DOHH2 (cell line): ENCODE measurements around the gene MGLL.

ENCODE experiments used
- H3F3A ChIP-seq: fragments of 200-600 bp; sonication (generic), shearing (Covaris generic); 2 replicates; pipeline ENCODE4 v1.6.0; 2016; ENCODE audit warnings: antibody characterized with exemption, mild to moderate bottlenecking; ENCODE audit not compliant: control insufficient read depth, insufficient read depth
- H3K27ac ChIP-seq: fragments of 200-600 bp; sonication (generic); 2 replicates; pipeline ENCODE4 v1.5.1; 2014; ENCODE audit warnings: low read depth, mild to moderate bottlenecking, low read length, moderate library complexity
- H3K27me3 ChIP-seq: fragments of 200-600 bp; sonication (generic); 2 replicates; pipeline ENCODE4 v1.6.1; 2014; ENCODE audit warnings: mild to moderate bottlenecking, low read length, mixed read lengths; ENCODE audit not compliant: control insufficient read depth
- H3K36me3 ChIP-seq: fragments of 200-600 bp; sonication (generic); 2 replicates; pipeline ENCODE4 v1.6.1; 2014; ENCODE audit warnings: mild to moderate bottlenecking, low read length, moderate library complexity, mixed read lengths; ENCODE audit not compliant: control insufficient read depth
- H3K4me1 ChIP-seq: fragments of 200-600 bp; sonication (generic); 2 replicates; pipeline ENCODE4 v1.6.1; 2014; ENCODE audit warnings: mild to moderate bottlenecking, low read length, mixed read lengths; ENCODE audit not compliant: control insufficient read depth
- H3K4me2 ChIP-seq: fragments of 200-600 bp; sonication (generic); 2 replicates; pipeline ENCODE4 v1.6.0; 2014; ENCODE audit warnings: mild to moderate bottlenecking, low read length, moderate library complexity
- H3K4me3 ChIP-seq: fragments of 200-600 bp; sonication (generic); 2 replicates; pipeline ENCODE4 v1.5.1; 2014; ENCODE audit warnings: mild to moderate bottlenecking, low read length, mixed read lengths
- H3K79me2 ChIP-seq: fragments of 200-600 bp; sonication (generic); 2 replicates; pipeline ENCODE4 v1.6.1; 2014; ENCODE audit warnings: mild to moderate bottlenecking, low read length, mixed read lengths; ENCODE audit not compliant: control insufficient read depth
- H3K9me2 ChIP-seq: fragments of 200-600 bp; sonication (generic); replicated peaks from 2 replicates; pipeline ENCODE4 v1.6.1; 2014; ENCODE audit warnings: mild to moderate bottlenecking, low read length, mixed read lengths; ENCODE audit not compliant: control insufficient read depth
- H3K9me3 ChIP-seq: fragments of 200-600 bp; sonication (generic); 2 replicates; pipeline ENCODE4 v1.6.1; 2014; ENCODE audit warnings: antibody characterized with exemption, low read length, mixed read lengths; ENCODE audit not compliant: control insufficient read depth, insufficient read depth
- H4K20me1 ChIP-seq: fragments of 200-600 bp; sonication (generic); 2 replicates; pipeline ENCODE4 v1.6.0; 2014; ENCODE audit warnings: low read depth, mild to moderate bottlenecking, antibody characterized with exemption, low read length, moderate library complexity; ENCODE audit not compliant: control insufficient read depth, insufficient read depth
- EZH2phosphoT487 ChIP-seq: fragments of 200-600 bp; sonication (generic); IDR thresholded peaks from 2 replicates; pipeline ENCODE4 v1.6.1; 2017; ENCODE audit warnings: borderline replicate concordance, mild to moderate bottlenecking, antibody characterized with exemption, low read length, moderate library complexity, mixed read lengths
- TF ChIP-seq, protein P1 (sequence below): fragments of 200-600 bp; sonication (generic); IDR thresholded peaks from one replicate; pipeline ENCODE4 v1.5.1; 2014; ENCODE audit warnings: antibody characterized with exemption, mild to moderate bottlenecking, low read depth, low read length; ENCODE audit not compliant: poor library complexity, severe bottlenecking

The MGLL gene

DNA sequence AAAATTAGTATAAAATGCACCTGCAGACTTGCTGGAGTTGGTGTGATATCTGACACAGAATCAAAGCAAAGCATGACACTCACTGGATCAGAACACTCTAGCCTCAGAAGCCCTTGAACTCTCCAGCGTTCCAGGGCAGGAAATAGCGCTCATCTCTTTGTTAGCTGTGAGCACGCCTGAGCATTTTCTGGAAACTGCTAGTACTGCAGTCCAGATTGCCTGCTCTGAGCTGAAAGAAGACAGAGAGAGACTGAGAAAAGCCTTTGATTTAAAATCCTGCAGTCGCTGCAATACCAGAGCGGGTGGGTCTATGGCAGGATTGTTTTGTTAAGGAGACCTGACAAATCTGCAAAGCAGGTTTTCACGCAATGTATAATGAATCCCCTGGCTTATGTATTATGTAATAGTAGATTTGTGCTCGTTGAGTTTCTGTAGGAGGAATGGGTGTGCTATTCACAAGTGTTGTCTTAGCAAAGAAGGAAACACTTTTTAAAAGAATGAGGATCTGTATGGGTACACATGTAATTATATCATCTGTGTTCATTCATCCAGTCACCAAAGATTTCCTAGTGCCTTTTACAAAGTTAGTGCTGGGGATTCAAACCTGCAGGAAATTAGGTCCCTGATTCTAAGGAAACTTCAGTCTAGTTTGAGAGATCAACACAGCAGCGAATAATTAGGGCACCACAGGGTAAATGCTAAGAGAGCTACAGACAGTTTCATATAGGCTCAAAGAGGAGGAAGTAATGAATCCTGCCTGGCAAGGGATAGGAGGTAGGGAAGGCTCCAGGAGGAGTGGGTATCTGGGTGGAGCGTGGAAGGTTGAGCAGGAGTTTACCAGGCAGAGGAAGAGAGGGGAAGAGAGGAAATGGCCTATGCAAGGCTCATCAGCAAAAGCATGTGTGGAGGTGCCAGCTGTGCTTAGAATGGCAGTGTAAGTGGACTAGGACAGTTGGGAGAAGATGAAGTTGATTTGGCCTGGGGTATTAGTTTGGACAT lies 26.1 kb upstream of the MGLL start:
- Histone ChIP-seq H3K36me3 (no peaks in the 10 kb centered on the region), H3K27ac (no peak overlapping the region), H4K20me1 (no peaks in the 10 kb centered on the region), H3F3A (no peaks in the 10 kb centered on the region), H3K4me3 (no peak overlapping the region), H3K9me3 (no peaks in the 10 kb centered on the region), H3K9me2 (no peaks in the 10 kb centered on the region), H3K4me2 (no peak overlapping the region), H3K79me2 (no peaks in the 10 kb centered on the region), H3K27me3 (no peaks in the 10 kb centered on the region), H3K4me1 (peaks cover 13% of the 10 kb centered on the region)
- TF ChIP-seq, protein P1, sequence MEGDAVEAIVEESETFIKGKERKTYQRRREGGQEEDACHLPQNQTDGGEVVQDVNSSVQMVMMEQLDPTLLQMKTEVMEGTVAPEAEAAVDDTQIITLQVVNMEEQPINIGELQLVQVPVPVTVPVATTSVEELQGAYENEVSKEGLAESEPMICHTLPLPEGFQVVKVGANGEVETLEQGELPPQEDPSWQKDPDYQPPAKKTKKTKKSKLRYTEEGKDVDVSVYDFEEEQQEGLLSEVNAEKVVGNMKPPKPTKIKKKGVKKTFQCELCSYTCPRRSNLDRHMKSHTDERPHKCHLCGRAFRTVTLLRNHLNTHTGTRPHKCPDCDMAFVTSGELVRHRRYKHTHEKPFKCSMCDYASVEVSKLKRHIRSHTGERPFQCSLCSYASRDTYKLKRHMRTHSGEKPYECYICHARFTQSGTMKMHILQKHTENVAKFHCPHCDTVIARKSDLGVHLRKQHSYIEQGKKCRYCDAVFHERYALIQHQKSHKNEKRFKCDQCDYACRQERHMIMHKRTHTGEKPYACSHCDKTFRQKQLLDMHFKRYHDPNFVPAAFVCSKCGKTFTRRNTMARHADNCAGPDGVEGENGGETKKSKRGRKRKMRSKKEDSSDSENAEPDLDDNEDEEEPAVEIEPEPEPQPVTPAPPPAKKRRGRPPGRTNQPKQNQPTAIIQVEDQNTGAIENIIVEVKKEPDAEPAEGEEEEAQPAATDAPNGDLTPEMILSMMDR: no peak
- no peak for TF ChIP-seq EZH2phosphoT487

DNA sequence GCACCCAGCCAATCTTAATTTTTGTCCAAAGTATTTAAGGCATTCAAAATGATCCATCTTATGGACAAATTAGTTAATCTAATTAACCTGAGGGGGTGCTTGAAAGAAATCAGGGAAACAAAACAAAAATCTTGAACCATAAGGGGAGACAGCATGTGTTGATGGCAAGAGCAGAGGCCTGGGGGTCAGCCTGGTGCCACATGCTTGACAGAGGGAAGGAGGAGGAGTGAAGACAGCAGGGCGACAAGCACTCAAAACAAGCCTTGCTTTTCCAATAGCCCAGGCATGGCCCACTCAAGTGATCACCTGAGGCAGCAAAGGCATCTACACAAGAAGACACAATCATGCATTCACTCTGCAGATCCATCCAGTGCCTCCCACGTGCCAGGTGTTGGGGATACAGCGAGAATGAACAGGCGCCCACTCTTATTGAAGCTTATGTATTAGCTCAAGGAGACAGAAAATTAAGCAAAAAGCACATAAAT lies 25.0 kb upstream of the MGLL start:
- H3K4me3 ChIP-seq: no peak overlapping the region
- no peaks in the 10 kb centered on the region for H3K36me3 ChIP-seq
- no peak for TF ChIP-seq EZH2phosphoT487
- TF ChIP-seq, protein P1: no peak
- no peaks in the 10 kb centered on the region for H3K9me2 ChIP-seq
- no peaks in the 10 kb centered on the region; the same call in 1 of the 2 replicates for H3K27me3 ChIP-seq
- H3K9me3 ChIP-seq: no peaks in the 10 kb centered on the region
- H3F3A ChIP-seq: no peaks in the 10 kb centered on the region
- no peaks in the 10 kb centered on the region for H3K79me2 ChIP-seq
- no peaks in the 10 kb centered on the region for H4K20me1 ChIP-seq
- H3K4me2 ChIP-seq: no peak overlapping the region
- H3K27ac ChIP-seq: no peak overlapping the region
- peaks cover 25% of the 10 kb centered on the region for H3K4me1 ChIP-seq

DNA sequence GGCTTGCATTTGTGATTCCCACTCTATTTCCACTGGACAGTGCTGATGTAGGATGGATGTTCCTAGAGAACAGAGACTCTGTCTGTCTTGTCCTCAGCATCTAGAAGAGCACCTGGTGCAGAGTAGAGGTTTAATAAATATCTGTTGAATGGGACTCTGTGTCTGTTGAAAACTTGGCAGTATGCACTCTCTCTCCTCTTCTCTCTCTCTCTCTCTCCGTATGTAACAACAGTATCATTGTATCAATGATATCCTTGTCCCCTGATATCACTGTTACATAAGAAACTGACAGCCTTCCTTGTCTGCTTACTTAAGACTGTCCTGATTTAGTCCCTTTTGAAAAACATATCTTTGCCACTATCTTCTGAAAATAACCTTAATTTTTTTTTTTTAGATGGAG lies 24.3 kb upstream of the MGLL start:
- no peaks in the 10 kb centered on the region for H3K79me2 ChIP-seq
- no peaks in the 10 kb centered on the region for H3K9me2 ChIP-seq
- H3K27ac ChIP-seq: no peak overlapping the region
- no peaks in the 10 kb centered on the region for H3F3A ChIP-seq
- peaks cover 32% of the 10 kb centered on the region for H3K4me1 ChIP-seq
- H3K27me3 ChIP-seq: peaks cover 3% of the 10 kb centered on the region; the same call in 1 of the 2 replicates
- H3K36me3 ChIP-seq: no peaks in the 10 kb centered on the region
- H3K4me3 ChIP-seq: no peak overlapping the region
- no peaks in the 10 kb centered on the region for H4K20me1 ChIP-seq
- no peaks in the 10 kb centered on the region for H3K9me3 ChIP-seq
- no peak for TF ChIP-seq EZH2phosphoT487
- TF ChIP-seq, protein P1: no peak
- no peak overlapping the region for H3K4me2 ChIP-seq
